WTC11 (cell line): ENCODE results near the gene ZNF416. TPM values are rescaled to one million over a fixed set of nuclear protein-coding genes. Genes with fewer than 3 reads are reported as not detected.

Experiments used
- ATAC-seq: fragments of 200-7000 bp; cut with Tn5 transposase; 2 replicates; pipeline ENCODE4 v1.10.0; 2021; ENCODE audit warnings: mild to moderate bottlenecking, moderate library complexity
- CTCF ChIA-PET: fragments of 300-600 bp; sonication (Branson Sonifier 250); formaldehyde crosslinking; loops from one replicate; lab custom pipeline; 2021; ENCODE audit warnings: antibody characterized with exemption; lab: Charles Lee
- POLR2A ChIA-PET: fragments of 350-600 bp; sonication (Branson Sonifier 250); formaldehyde crosslinking; loops from one replicate; lab custom pipeline; 2021; ENCODE audit warnings: antibody characterized with exemption; lab: Charles Lee
- DNase-seq: peaks from one replicate; pipeline ENCODE4 v3.0.0; 2021; ENCODE audit warnings: low spot score
- H3K27ac Mint-ChIP-seq: 2 replicates; pipeline ENCODE4 v1.8.0; 2021; ENCODE audit warnings: mixed read lengths
- H3K27me3 Mint-ChIP-seq: 2 replicates; pipeline ENCODE4 v1.8.0; 2021; ENCODE audit warnings: low read depth, mild to moderate bottlenecking, moderate library complexity, mixed read lengths
- H3K36me3 Mint-ChIP-seq: 2 replicates; pipeline ENCODE4 v1.8.0; 2021; ENCODE audit warnings: mixed read lengths
- H3K4me1 Mint-ChIP-seq: 2 replicates; pipeline ENCODE4 v1.8.0; 2022; ENCODE audit warnings: mixed read lengths
- H3K4me3 Mint-ChIP-seq: 2 replicates; pipeline ENCODE4 v1.8.0; 2021; ENCODE audit warnings: mild to moderate bottlenecking, moderate library complexity, mixed read lengths
- H3K9me3 Mint-ChIP-seq: 2 replicates; pipeline ENCODE4 v1.8.0; 2021; ENCODE audit warnings: mixed read lengths
- TP53 ChIP-seq: sonication (generic); formaldehyde crosslinking; IDR thresholded peaks from 2 replicates; pipeline ENCODE4 v1.8.1; 2023; ENCODE audit warnings: mild to moderate bottlenecking, missing genetic modification reagents
- ZNF396 ChIP-seq: fragments of 250-450 bp; sonication (Bioruptor Pico); IDR thresholded peaks from 2 replicates; pipeline ENCODE4 v1.8.0; 2021; ENCODE audit warnings: mild to moderate bottlenecking, moderate library complexity, borderline replicate concordance
- ZNF671 ChIP-seq: fragments of 250-450 bp; sonication (Bioruptor Pico); IDR thresholded peaks from 2 replicates; pipeline ENCODE4 v1.8.0; 2021; ENCODE audit warnings: mild to moderate bottlenecking
- total RNA-seq: library from RNA; stranded (reverse); gene quantifications from 3 replicates; pipeline ENCODE4 v1.2.3, GENCODE V29; 2021
- TF ChIP-seq, protein P1 (sequence below): sonication (generic); formaldehyde crosslinking; IDR thresholded peaks from 2 replicates; pipeline ENCODE4 v1.8.0; 2022; ENCODE audit warnings: mild to moderate bottlenecking, missing genetic modification reagents
- TF ChIP-seq, protein P2 (sequence below): sonication (generic); formaldehyde crosslinking; IDR thresholded peaks from 2 replicates; pipeline ENCODE4 v1.8.1; 2022; ENCODE audit warnings: low read depth, missing genetic modification reagents, borderline replicate concordance
- TF ChIP-seq, protein P3 (sequence below): fragments of 250-450 bp; sonication (Bioruptor Pico); IDR thresholded peaks from 2 replicates; pipeline ENCODE4 v1.9.0; 2021; ENCODE audit warnings: moderate library complexity, mild to moderate bottlenecking, inconsistent platforms, borderline replicate concordance
- TF ChIP-seq, protein P4 (sequence below): fragments of 250-450 bp; sonication (Bioruptor Pico); IDR thresholded peaks from 2 replicates; pipeline ENCODE4 v1.8.0; 2021; ENCODE audit warnings: mild to moderate bottlenecking
- TF ChIP-seq, protein P5 (sequence below): fragments of 200-600 bp; IDR thresholded peaks from 2 replicates; pipeline ENCODE4 v1.8.0; 2022; ENCODE audit warnings: antibody characterized with exemption
- TF ChIP-seq, protein P6 (sequence below): fragments of 250-450 bp; sonication (Bioruptor Pico); conservative IDR thresholded peaks from 2 replicates; pipeline ENCODE4 v1.9.0; 2021; ENCODE audit warnings: mild to moderate bottlenecking
- TF ChIP-seq, protein P7 (sequence below): fragments of 250-450 bp; sonication (Bioruptor Pico); IDR thresholded peaks from 2 replicates; pipeline ENCODE4 v2.1.2; 2022; ENCODE audit warnings: mild to moderate bottlenecking, moderate library complexity
- TF ChIP-seq, protein P8 (sequence below): sonication (generic); formaldehyde crosslinking; IDR thresholded peaks from 2 replicates; pipeline ENCODE4 v1.8.0; 2022; ENCODE audit warnings: mild to moderate bottlenecking, missing genetic modification reagents
- TF ChIP-seq, protein P9 (sequence below): sonication (generic); formaldehyde crosslinking; IDR thresholded peaks from 2 replicates; pipeline ENCODE4 v1.8.1; 2022; ENCODE audit warnings: missing genetic modification reagents, borderline replicate concordance
- TF ChIP-seq, protein P10 (sequence below): sonication (generic); formaldehyde crosslinking; IDR thresholded peaks from 2 replicates; pipeline ENCODE4 v1.8.0; 2023; ENCODE audit warnings: missing genetic modification reagents
- TF ChIP-seq, protein P11 (sequence below): sonication (generic); formaldehyde crosslinking; IDR thresholded peaks from 2 replicates; pipeline ENCODE4 v1.8.0; 2023; ENCODE audit warnings: missing genetic modification reagents, mild to moderate bottlenecking, borderline replicate concordance

The ZNF416 gene
- total RNA-seq, 1 experiment from 2014 or later, result 10.0 TPM

DNA sequence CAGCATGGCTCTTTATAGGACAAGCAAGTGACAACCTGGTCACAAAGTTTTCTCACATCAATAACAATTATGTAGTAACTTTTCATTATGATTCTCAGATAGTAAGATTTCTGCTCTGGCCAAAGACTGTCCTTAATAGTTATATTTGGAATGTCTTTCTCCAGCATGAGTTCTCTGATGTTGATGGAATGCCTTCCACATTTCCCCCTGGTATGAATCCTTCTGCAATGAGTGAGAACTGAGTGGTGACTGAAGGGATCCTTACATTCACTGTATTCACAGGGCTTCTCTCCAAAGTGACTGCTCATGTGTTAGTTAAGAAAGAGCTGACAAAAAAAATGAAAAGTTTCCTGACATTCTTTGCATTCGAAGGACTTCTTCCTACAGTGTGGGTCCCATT, 32.2 kb downstream of the ZNF416 start (continued):
- TF ChIP-seq, protein P1, sequence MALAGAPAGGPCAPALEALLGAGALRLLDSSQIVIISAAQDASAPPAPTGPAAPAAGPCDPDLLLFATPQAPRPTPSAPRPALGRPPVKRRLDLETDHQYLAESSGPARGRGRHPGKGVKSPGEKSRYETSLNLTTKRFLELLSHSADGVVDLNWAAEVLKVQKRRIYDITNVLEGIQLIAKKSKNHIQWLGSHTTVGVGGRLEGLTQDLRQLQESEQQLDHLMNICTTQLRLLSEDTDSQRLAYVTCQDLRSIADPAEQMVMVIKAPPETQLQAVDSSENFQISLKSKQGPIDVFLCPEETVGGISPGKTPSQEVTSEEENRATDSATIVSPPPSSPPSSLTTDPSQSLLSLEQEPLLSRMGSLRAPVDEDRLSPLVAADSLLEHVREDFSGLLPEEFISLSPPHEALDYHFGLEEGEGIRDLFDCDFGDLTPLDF (CRISPR knock-in tag), result no peak
- TF ChIP-seq, protein P2, sequence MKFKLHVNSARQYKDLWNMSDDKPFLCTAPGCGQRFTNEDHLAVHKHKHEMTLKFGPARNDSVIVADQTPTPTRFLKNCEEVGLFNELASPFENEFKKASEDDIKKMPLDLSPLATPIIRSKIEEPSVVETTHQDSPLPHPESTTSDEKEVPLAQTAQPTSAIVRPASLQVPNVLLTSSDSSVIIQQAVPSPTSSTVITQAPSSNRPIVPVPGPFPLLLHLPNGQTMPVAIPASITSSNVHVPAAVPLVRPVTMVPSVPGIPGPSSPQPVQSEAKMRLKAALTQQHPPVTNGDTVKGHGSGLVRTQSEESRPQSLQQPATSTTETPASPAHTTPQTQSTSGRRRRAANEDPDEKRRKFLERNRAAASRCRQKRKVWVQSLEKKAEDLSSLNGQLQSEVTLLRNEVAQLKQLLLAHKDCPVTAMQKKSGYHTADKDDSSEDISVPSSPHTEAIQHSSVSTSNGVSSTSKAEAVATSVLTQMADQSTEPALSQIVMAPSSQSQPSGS (CRISPR knock-in tag), result no peak

DNA sequence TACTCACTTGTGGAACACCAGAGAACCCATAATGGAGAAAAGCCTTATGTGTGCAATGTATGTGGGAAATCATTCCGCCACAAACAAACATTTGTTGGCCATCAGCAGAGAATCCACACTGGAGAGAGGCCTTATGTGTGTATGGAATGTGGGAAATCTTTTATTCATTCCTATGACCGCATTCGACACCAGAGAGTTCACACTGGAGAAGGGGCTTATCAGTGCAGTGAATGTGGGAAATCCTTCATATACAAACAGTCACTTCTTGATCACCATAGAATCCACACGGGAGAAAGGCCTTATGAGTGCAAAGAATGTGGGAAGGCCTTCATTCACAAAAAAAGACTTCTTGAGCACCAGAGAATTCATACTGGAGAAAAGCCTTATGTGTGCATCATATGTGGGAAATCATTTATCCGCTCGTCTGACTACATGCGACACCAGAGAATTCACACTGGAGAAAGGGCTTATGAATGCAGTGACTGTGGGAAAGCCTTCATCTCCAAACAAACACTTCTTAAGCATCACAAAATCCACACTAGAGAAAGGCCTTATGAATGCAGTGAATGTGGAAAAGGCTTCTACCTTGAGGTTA, 40.7 kb downstream of the ZNF416 start:
- POLR2A ChIA-PET, result no interaction called here
- CTCF ChIA-PET, result no interaction called here
- TF ChIP-seq ZNF671 (CRISPR knock-in tag) (no peak), ZNF396 (CRISPR knock-in tag) (no peak), TP53 (CRISPR knock-in tag) (no peak)
- TF ChIP-seq, protein P3, sequence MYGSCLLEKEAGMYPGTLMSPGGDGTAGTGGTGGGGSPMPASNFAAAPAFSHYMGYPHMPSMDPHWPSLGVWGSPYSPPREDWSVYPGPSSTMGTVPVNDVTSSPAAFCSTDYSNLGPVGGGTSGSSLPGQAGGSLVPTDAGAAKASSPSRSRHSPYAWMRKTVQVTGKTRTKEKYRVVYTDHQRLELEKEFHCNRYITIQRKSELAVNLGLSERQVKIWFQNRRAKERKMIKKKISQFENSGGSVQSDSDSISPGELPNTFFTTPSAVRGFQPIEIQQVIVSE, result no peak
- TF ChIP-seq, protein P4, sequence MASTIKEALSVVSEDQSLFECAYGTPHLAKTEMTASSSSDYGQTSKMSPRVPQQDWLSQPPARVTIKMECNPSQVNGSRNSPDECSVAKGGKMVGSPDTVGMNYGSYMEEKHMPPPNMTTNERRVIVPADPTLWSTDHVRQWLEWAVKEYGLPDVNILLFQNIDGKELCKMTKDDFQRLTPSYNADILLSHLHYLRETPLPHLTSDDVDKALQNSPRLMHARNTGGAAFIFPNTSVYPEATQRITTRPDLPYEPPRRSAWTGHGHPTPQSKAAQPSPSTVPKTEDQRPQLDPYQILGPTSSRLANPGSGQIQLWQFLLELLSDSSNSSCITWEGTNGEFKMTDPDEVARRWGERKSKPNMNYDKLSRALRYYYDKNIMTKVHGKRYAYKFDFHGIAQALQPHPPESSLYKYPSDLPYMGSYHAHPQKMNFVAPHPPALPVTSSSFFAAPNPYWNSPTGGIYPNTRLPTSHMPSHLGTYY, result no peak
- TF ChIP-seq, protein P5, sequence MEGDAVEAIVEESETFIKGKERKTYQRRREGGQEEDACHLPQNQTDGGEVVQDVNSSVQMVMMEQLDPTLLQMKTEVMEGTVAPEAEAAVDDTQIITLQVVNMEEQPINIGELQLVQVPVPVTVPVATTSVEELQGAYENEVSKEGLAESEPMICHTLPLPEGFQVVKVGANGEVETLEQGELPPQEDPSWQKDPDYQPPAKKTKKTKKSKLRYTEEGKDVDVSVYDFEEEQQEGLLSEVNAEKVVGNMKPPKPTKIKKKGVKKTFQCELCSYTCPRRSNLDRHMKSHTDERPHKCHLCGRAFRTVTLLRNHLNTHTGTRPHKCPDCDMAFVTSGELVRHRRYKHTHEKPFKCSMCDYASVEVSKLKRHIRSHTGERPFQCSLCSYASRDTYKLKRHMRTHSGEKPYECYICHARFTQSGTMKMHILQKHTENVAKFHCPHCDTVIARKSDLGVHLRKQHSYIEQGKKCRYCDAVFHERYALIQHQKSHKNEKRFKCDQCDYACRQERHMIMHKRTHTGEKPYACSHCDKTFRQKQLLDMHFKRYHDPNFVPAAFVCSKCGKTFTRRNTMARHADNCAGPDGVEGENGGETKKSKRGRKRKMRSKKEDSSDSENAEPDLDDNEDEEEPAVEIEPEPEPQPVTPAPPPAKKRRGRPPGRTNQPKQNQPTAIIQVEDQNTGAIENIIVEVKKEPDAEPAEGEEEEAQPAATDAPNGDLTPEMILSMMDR, result no peak
- TF ChIP-seq, protein P6, sequence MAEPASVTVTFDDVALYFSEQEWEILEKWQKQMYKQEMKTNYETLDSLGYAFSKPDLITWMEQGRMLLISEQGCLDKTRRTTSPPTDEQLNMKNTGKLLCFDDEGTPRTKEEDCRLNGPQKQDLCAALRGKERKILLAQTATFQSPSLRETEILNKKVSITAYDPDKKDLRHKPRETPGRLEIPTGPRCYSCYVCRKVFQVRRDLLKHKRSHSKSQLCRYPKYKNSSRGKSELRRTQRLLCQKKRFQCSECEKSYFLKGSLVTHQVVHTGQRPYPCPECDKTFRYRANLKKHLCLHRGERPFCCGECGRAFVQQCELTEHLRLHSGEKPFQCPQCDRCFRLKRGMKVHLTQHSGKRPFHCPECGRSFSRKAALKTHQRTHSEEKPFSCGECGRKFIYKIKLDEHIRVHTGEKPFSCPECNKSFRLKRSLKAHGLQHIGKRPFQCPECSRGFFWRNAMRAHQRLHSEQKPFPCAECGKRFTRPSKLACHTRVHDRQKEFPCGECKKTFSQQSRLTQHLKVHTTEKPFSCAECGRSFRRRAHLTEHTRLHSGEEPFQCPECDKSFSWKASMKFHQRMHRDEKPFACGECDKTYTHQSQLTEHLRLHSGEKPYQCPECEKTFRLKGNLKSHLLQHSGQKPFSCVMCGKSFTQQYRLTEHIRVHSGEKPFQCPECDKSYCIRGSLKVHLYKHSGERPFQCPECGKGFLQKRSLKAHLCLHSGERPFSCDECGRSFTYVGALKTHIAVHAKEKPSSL (CRISPR knock-in tag), result no peak
- TF ChIP-seq, protein P7, sequence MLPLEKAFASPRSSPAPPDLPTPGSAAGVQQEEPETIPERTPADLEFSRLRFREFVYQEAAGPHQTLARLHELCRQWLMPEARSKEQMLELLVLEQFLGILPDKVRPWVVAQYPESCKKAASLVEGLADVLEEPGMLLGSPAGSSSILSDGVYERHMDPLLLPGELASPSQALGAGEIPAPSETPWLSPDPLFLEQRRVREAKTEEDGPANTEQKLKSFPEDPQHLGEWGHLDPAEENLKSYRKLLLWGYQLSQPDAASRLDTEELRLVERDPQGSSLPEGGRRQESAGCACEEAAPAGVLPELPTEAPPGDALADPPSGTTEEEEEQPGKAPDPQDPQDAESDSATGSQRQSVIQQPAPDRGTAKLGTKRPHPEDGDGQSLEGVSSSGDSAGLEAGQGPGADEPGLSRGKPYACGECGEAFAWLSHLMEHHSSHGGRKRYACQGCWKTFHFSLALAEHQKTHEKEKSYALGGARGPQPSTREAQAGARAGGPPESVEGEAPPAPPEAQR (CRISPR knock-in tag), result no peak
- TF ChIP-seq, protein P8, sequence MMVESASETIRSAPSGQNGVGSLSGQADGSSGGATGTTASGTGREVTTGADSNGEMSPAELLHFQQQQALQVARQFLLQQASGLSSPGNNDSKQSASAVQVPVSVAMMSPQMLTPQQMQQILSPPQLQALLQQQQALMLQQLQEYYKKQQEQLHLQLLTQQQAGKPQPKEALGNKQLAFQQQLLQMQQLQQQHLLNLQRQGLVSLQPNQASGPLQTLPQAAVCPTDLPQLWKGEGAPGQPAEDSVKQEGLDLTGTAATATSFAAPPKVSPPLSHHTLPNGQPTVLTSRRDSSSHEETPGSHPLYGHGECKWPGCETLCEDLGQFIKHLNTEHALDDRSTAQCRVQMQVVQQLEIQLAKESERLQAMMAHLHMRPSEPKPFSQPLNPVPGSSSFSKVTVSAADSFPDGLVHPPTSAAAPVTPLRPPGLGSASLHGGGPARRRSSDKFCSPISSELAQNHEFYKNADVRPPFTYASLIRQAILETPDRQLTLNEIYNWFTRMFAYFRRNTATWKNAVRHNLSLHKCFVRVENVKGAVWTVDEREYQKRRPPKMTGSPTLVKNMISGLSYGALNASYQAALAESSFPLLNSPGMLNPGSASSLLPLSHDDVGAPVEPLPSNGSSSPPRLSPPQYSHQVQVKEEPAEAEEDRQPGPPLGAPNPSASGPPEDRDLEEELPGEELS (CRISPR knock-in tag), result no peak
- TF ChIP-seq, protein P9, sequence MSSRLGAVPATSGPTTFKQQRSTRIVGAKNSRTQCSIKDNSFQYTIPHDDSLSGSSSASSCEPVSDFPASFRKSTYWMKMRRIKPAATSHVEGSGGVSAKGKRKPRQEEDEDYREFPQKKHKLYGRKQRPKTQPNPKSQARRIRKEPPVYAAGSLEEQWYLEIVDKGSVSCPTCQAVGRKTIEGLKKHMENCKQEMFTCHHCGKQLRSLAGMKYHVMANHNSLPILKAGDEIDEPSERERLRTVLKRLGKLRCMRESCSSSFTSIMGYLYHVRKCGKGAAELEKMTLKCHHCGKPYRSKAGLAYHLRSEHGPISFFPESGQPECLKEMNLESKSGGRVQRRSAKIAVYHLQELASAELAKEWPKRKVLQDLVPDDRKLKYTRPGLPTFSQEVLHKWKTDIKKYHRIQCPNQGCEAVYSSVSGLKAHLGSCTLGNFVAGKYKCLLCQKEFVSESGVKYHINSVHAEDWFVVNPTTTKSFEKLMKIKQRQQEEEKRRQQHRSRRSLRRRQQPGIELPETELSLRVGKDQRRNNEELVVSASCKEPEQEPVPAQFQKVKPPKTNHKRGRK (CRISPR knock-in tag), result no peak
- TF ChIP-seq, protein P10, sequence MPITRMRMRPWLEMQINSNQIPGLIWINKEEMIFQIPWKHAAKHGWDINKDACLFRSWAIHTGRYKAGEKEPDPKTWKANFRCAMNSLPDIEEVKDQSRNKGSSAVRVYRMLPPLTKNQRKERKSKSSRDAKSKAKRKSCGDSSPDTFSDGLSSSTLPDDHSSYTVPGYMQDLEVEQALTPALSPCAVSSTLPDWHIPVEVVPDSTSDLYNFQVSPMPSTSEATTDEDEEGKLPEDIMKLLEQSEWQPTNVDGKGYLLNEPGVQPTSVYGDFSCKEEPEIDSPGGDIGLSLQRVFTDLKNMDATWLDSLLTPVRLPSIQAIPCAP (CRISPR knock-in tag), result no peak
- TF ChIP-seq, protein P11, sequence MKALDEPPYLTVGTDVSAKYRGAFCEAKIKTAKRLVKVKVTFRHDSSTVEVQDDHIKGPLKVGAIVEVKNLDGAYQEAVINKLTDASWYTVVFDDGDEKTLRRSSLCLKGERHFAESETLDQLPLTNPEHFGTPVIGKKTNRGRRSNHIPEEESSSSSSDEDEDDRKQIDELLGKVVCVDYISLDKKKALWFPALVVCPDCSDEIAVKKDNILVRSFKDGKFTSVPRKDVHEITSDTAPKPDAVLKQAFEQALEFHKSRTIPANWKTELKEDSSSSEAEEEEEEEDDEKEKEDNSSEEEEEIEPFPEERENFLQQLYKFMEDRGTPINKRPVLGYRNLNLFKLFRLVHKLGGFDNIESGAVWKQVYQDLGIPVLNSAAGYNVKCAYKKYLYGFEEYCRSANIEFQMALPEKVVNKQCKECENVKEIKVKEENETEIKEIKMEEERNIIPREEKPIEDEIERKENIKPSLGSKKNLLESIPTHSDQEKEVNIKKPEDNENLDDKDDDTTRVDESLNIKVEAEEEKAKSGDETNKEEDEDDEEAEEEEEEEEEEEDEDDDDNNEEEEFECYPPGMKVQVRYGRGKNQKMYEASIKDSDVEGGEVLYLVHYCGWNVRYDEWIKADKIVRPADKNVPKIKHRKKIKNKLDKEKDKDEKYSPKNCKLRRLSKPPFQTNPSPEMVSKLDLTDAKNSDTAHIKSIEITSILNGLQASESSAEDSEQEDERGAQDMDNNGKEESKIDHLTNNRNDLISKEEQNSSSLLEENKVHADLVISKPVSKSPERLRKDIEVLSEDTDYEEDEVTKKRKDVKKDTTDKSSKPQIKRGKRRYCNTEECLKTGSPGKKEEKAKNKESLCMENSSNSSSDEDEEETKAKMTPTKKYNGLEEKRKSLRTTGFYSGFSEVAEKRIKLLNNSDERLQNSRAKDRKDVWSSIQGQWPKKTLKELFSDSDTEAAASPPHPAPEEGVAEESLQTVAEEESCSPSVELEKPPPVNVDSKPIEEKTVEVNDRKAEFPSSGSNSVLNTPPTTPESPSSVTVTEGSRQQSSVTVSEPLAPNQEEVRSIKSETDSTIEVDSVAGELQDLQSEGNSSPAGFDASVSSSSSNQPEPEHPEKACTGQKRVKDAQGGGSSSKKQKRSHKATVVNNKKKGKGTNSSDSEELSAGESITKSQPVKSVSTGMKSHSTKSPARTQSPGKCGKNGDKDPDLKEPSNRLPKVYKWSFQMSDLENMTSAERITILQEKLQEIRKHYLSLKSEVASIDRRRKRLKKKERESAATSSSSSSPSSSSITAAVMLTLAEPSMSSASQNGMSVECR, result no peak

More for the DNA sequence above, 40.7 kb downstream of the ZNF416 start:
- ATAC-seq, result no peak
- H3K9me3 Mint-ChIP-seq, result peaks cover 60% of the 10 kb centered on the region
- peaks cover 3% of the 10 kb centered on the region; the same call in 1 of the 2 replicates for H3K27me3 Mint-ChIP-seq
- no peak overlapping the region for H3K27ac Mint-ChIP-seq
- H3K36me3 Mint-ChIP-seq, result peaks cover 90% of the 10 kb centered on the region
- no peak overlapping the region for H3K4me3 Mint-ChIP-seq
- no peaks in the 10 kb centered on the region for H3K4me1 Mint-ChIP-seq
- DNase-seq, result no peak
